ENCODE results near the gene SHISA7.

The SHISA7 gene

GRCh38 chr19:55476100-55476775, 33.1 kb upstream of the SHISA7 start, which contains the start of gene ZNF628:
Gene ZNF628, plus strand, starts transcription at chr19:55476617. Its CDS starts 3,294 bp downstream, at chr19:55479911.
- ChIA-PET POLR2A (interaction anchor here (0.6 to 3.0 kb wide), 33 partner anchors 8 to 1027 kb away, joined by 3 to 44 read pairs (median 5); partner anchors contain the start of genes BRSK1, FIZ1, ISOC2 and KMT5C), CTCF (interaction anchor here (0.5 to 7.0 kb wide), 10 partner anchors 9 to 336 kb away, joined by 3 to 85 read pairs (median 4); partner anchors contain the start of genes ISOC2 and NAT14)
- H3K4me3 ChIP-seq (ENCODE audit: low read depth, low read length): peak within 1 kb of the TSS; percentile 68
- H3K4me1 ChIP-seq (ENCODE audit: control insufficient read depth, insufficient read depth, low read length): peaks cover 8% of the 10 kb centered on the region; the same call in 1 of the 2 replicates
- no peaks in the 10 kb centered on the region for H3K9me3 ChIP-seq (ENCODE audit: control insufficient read depth, insufficient read depth, low read depth, low read length)
- H3K27ac ChIP-seq (ENCODE audit: extremely low read depth, low read depth, low read length): peak within 1 kb of the TSS; percentile 76
- H3K36me3 ChIP-seq (ENCODE audit: control insufficient read depth in 2 of 2, insufficient read depth in 1 of 2, low read length in 2 of 2): peaks cover 0 to under 1% of the 10 kb centered on the region in 2 experiments; a peak in 1 of 3 replicates
- 0 out of 2 replicates have a peak, but pooled peaks have one; percentile 18 for TF ChIP-seq PBX3 (CRISPR knock-in tag; IDR thresholded peaks at IDR 0.05)
- TF ChIP-seq ZBTB26 (tag by site-specific recombination; optimal IDR thresholded peaks at IDR 0.05): peak; percentile 84
- TF ChIP-seq ZSCAN4 (tag by site-specific recombination; IDR thresholded peaks at IDR 0.05): peak; percentile 81
- peak; percentile 82 for TF ChIP-seq SP2 (tag by site-specific recombination; IDR thresholded peaks at IDR 0.05)
- peak; percentile 80; the same call in 1 of the 2 replicates for TF ChIP-seq ZNF561 (tag by site-specific recombination; IDR thresholded peaks at IDR 0.05; ENCODE audit: borderline replicate concordance)
- no peak for TF ChIP-seq ZNF529 (tag by site-specific recombination; IDR thresholded peaks at IDR 0.05; ENCODE audit: insufficient replicate concordance)
- TF ChIP-seq ZNF350 (tag by site-specific recombination; IDR thresholded peaks at IDR 0.05): no peak
- peak; percentile 83; the same call in 1 of the 2 replicates for TF ChIP-seq ZNF2 (tag by site-specific recombination; IDR thresholded peaks at IDR 0.05)
- peak; percentile 68 for TF ChIP-seq PRDM10 (tag by site-specific recombination; IDR thresholded peaks at IDR 0.05)
- TF ChIP-seq ZNF169 (tag by site-specific recombination; IDR thresholded peaks at IDR 0.05): no peak
- TF ChIP-seq ZNF211 (tag by site-specific recombination; IDR thresholded peaks at IDR 0.05; ENCODE audit: low read depth): 0 out of 2 replicates have a peak, but pooled peaks have one; percentile 5
- TF ChIP-seq ZFHX2 (tag by site-specific recombination; conservative IDR thresholded peaks at IDR 0.05): peak; percentile 63
- peak; percentile 76; the same call in 1 of the 2 replicates for TF ChIP-seq ZNF660 (tag by site-specific recombination; IDR thresholded peaks at IDR 0.05)
- TF ChIP-seq GLIS1 (tag by site-specific recombination; IDR thresholded peaks at IDR 0.05): peak; percentile 80
- peak; percentile 94 for TF ChIP-seq SP3 (tag by site-specific recombination; IDR thresholded peaks at IDR 0.05)
- peak; percentile 73; the same call in 1 of the 2 replicates for TF ChIP-seq ZNF24 (tag by site-specific recombination; IDR thresholded peaks at IDR 0.05)
- peak; percentile 95 for TF ChIP-seq ZNF692 (tag by site-specific recombination; IDR thresholded peaks at IDR 0.05)
- peak; percentile 80 for TF ChIP-seq KLF17 (tag by site-specific recombination; IDR thresholded peaks at IDR 0.05)
- TF ChIP-seq ZNF341 (tag by site-specific recombination; IDR thresholded peaks at IDR 0.05; ENCODE audit: low read depth): 0 out of 2 replicates have a peak, but pooled peaks have one; percentile 27
- peak; percentile 96 for TF ChIP-seq ZNF76 (tag by site-specific recombination; IDR thresholded peaks at IDR 0.05; ENCODE audit: borderline replicate concordance, low read depth)
- peak; percentile 64; the same call in 1 of the 2 replicates for TF ChIP-seq ZBTB7A (tag by site-specific recombination; IDR thresholded peaks at IDR 0.05; ENCODE audit: low read depth)
- TF ChIP-seq ZNF514 (tag by site-specific recombination; IDR thresholded peaks at IDR 0.05): no peak
- peak; percentile 48 for TF ChIP-seq ZIC2 (tag by site-specific recombination; IDR thresholded peaks at IDR 0.05)
- no peak; the same call in 1 of the 2 replicates for TF ChIP-seq ZNF394 (tag by site-specific recombination; IDR thresholded peaks at IDR 0.05; ENCODE audit: borderline replicate concordance)
- TF ChIP-seq ZBTB17 (tag by site-specific recombination; IDR thresholded peaks at IDR 0.05): peak; percentile 93
